GM23248 (cell line): ENCODE data around the gene OR9A2.

Source experiments
- EZH2 ChIP-seq: fragments of 200-600 bp; sonication (generic); IDR thresholded peaks from 2 replicates; pipeline ENCODE4 v1.6.1; 2018; ENCODE audit warnings: antibody characterized with exemption, mild to moderate bottlenecking; ENCODE audit not compliant: insufficient read depth, poor library complexity, severe bottlenecking
- EZH2phosphoT487 ChIP-seq: fragments of 200-600 bp; sonication (generic); IDR thresholded peaks from 2 replicates; pipeline ENCODE4 v1.6.1; 2018; ENCODE audit warnings: antibody characterized with exemption, moderate library complexity, mild to moderate bottlenecking, low read depth; ENCODE audit not compliant: insufficient read depth

GRCh38 chr7:143027032-143027431 lies at the start of gene OR9A2:
- TF ChIP-seq EZH2phosphoT487 (no peak), EZH2 (no peak)
